HepG2 (cell line): ENCODE data around the gene NHERF2. TPM values are rescaled to one million over a fixed set of nuclear protein-coding genes. Genes with fewer than 3 reads are reported as not detected.

Experiments
- AHR ChIP-seq: IDR thresholded peaks from 2 replicates; pipeline ENCODE4 v1.6.1; 2018; ENCODE audit warnings: missing genetic modification reagents, missing compliant biosample characterization
- ARNTL ChIP-seq: sonication (generic); formaldehyde crosslinking; IDR thresholded peaks from 2 replicates; pipeline ENCODE4 v1.4.0; 2020; ENCODE audit warnings: mild to moderate bottlenecking, missing genetic modification reagents
- CAMTA2 ChIP-seq: sonication (generic); formaldehyde crosslinking; IDR thresholded peaks from 2 replicates; pipeline ENCODE4 v1.4.0; 2020; ENCODE audit warnings: mild to moderate bottlenecking, missing genetic modification reagents, borderline replicate concordance
- DMAP1 ChIP-seq: IDR thresholded peaks from 2 replicates; pipeline ENCODE4 v1.6.1; 2016
- FOXA3 ChIP-seq: IDR thresholded peaks from 2 replicates; pipeline ENCODE4 v1.6.1; 2016; ENCODE audit warnings: missing genetic modification reagents, missing compliant biosample characterization
- KDM3A ChIP-seq: IDR thresholded peaks from 2 replicates; pipeline ENCODE4 v1.6.1; 2018; ENCODE audit warnings: low read depth, missing compliant biosample characterization
- SMARCE1 ChIP-seq: fragments of 450-650 bp; IDR thresholded peaks from 2 replicates; pipeline ENCODE4 v1.6.1; 2017; ENCODE audit warnings: borderline replicate concordance
- SNAPC2 ChIP-seq: sonication (generic); formaldehyde crosslinking; IDR thresholded peaks from 2 replicates; pipeline ENCODE4 v1.8.1; 2022; ENCODE audit warnings: mild to moderate bottlenecking, missing genetic modification reagents
- SUZ12 ChIP-seq: fragments of 150-350 bp; IDR thresholded peaks from 2 replicates; pipeline ENCODE4 v1.6.1; 2014; ENCODE audit warnings: low read depth, low read length
- ZNF251 ChIP-seq: sonication (generic); formaldehyde crosslinking; IDR thresholded peaks from 2 replicates; pipeline ENCODE4 v1.9.0; 2021; ENCODE audit warnings: mild to moderate bottlenecking, missing genetic modification reagents
- polyA plus RNA-seq, 8 experiments: library from polyadenylated mRNA; depleted of rRNA in 3 of 8; stranded (reverse) in 7 of 8; unstranded in 1 of 8; fragments of >200 nt; fragmentation: Illumina TruSeq in 4 of 8; extraction: Trizol in 4 of 8; gene quantifications; 2 replicates each; pipeline versions ENCODE4 v1.2.1 to v1.2.3, GENCODE V29; 2011 to 2016; ENCODE audit warnings: low read depth in 4 of 8, missing spikeins in 1 of 8, mixed read lengths in 1 of 8; ENCODE audit not compliant: insufficient read depth in 1 of 8
- total RNA-seq, 5 experiments: library from RNA; depleted of rRNA; stranded (reverse); fragments of >200 nt; fragmentation: Illumina TruSeq; extraction: Trizol; gene quantifications; 2 replicates each; pipeline ENCODE4 v1.2.3, GENCODE V29; 2016; ENCODE audit warnings: low read depth in 1 of 5
- TF ChIP-seq, protein P1 (sequence below): sonication (generic); formaldehyde crosslinking; IDR thresholded peaks from 2 replicates; pipeline ENCODE4 v1.4.0; 2020; ENCODE audit warnings: mild to moderate bottlenecking, low read depth, missing genetic modification reagents
- TF ChIP-seq, protein P2 (sequence below), 2 experiments: IDR thresholded peaks; 2 replicates each; pipeline ENCODE4 v1.6.1; 2011 to 2012; ENCODE audit warnings: low read length in 2 of 2, borderline replicate concordance in 1 of 2, low read depth in 1 of 2, mild to moderate bottlenecking in 1 of 2, moderate library complexity in 1 of 2
- TF ChIP-seq, protein P3 (sequence below): sonication (generic); formaldehyde crosslinking; IDR thresholded peaks from 2 replicates; pipeline ENCODE4 v1.4.0; 2020; ENCODE audit warnings: missing genetic modification reagents
- TF ChIP-seq, protein P4 (sequence below): sonication (generic); formaldehyde crosslinking; IDR thresholded peaks from 2 replicates; pipeline ENCODE4 v1.5.0; 2020; ENCODE audit warnings: missing genetic modification reagents, mild to moderate bottlenecking, borderline replicate concordance
- TF ChIP-seq, protein P5 (sequence below): sonication (generic); formaldehyde crosslinking; IDR thresholded peaks from 2 replicates; pipeline ENCODE4 v1.8.1; 2023; ENCODE audit warnings: mild to moderate bottlenecking, missing genetic modification reagents, borderline replicate concordance
- TF ChIP-seq, protein P6 (sequence below): sonication (generic); formaldehyde crosslinking; IDR thresholded peaks from 2 replicates; pipeline ENCODE4 v1.4.0; 2020; ENCODE audit warnings: mild to moderate bottlenecking, missing genetic modification reagents

The NHERF2 gene
- total and polyA plus RNA-seq, 2 of the 13 experiments (the other 11 are each of a cell fraction or from before 2014, with no cell fraction given): 23.7 to 39.3 TPM

DNA sequence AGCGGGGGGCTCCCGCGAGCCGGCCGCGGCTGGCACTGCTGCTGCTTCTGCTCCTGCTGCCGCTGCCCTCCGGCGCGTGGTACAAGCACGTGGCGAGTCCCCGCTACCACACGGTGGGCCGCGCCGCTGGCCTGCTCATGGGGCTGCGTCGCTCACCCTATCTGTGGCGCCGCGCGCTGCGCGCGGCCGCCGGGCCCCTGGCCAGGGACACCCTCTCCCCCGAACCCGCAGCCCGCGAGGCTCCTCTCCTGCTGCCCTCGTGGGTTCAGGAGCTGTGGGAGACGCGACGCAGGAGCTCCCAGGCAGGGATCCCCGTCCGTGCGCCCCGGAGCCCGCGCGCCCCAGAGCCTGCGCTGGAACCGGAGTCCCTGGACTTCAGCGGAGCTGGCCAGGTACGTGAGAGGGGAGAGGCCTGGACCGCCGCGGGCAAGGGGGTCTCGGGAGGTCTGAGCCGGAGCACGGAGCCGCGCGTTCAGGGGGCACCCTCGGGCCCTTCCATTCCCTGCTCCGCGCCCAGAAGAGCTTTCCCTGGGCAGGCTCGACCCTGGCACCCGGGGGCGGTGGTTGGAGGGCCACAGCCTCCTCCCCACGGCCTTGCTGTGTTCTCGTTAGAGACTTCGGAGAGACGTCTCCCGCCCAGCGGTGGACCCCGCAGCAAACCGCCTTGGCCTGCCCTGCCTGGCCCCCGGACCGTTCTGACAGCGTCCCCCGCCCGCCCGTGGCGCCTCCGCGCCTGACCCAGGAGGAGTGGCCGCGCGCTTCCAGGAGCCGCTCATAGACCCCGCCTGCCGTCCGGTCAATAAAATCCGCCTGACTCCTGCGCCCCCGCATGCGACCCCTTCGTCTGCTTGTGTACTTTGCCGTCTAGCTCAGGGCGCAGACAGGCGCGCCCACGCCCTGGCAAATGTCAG lies 6.5 kb upstream of the NHERF2 start (continued):
- TF ChIP-seq KDM3A (CRISPR knock-in tag) (no peak), DMAP1 (CRISPR knock-in tag) (no peak), ZNF251 (CRISPR knock-in tag) (no peak), FOXA3 (CRISPR knock-in tag) (0 out of 2 replicates have a peak, but pooled peaks have one; percentile 24), SNAPC2 (no peak), AHR (no peak), SUZ12 (no peak), CAMTA2 (no peak), ARNTL (CRISPR knock-in tag) (0 out of 2 replicates have a peak, but pooled peaks have one; percentile 24), SMARCE1 (no peak)
- TF ChIP-seq, protein P1, sequence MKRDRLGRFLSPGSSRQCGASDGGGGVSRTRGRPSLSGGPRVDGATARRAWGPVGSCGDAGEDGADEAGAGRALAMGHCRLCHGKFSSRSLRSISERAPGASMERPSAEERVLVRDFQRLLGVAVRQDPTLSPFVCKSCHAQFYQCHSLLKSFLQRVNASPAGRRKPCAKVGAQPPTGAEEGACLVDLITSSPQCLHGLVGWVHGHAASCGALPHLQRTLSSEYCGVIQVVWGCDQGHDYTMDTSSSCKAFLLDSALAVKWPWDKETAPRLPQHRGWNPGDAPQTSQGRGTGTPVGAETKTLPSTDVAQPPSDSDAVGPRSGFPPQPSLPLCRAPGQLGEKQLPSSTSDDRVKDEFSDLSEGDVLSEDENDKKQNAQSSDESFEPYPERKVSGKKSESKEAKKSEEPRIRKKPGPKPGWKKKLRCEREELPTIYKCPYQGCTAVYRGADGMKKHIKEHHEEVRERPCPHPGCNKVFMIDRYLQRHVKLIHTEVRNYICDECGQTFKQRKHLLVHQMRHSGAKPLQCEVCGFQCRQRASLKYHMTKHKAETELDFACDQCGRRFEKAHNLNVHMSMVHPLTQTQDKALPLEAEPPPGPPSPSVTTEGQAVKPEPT (CRISPR knock-in tag): no peak
- TF ChIP-seq, protein P2, sequence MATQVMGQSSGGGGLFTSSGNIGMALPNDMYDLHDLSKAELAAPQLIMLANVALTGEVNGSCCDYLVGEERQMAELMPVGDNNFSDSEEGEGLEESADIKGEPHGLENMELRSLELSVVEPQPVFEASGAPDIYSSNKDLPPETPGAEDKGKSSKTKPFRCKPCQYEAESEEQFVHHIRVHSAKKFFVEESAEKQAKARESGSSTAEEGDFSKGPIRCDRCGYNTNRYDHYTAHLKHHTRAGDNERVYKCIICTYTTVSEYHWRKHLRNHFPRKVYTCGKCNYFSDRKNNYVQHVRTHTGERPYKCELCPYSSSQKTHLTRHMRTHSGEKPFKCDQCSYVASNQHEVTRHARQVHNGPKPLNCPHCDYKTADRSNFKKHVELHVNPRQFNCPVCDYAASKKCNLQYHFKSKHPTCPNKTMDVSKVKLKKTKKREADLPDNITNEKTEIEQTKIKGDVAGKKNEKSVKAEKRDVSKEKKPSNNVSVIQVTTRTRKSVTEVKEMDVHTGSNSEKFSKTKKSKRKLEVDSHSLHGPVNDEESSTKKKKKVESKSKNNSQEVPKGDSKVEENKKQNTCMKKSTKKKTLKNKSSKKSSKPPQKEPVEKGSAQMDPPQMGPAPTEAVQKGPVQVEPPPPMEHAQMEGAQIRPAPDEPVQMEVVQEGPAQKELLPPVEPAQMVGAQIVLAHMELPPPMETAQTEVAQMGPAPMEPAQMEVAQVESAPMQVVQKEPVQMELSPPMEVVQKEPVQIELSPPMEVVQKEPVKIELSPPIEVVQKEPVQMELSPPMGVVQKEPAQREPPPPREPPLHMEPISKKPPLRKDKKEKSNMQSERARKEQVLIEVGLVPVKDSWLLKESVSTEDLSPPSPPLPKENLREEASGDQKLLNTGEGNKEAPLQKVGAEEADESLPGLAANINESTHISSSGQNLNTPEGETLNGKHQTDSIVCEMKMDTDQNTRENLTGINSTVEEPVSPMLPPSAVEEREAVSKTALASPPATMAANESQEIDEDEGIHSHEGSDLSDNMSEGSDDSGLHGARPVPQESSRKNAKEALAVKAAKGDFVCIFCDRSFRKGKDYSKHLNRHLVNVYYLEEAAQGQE (IDR thresholded peaks at IDR 0.05; ENCODE audit: borderline replicate concordance in 1 of 2, low read depth in 1 of 2, low read length in 2 of 2): no peak
- TF ChIP-seq, protein P3, sequence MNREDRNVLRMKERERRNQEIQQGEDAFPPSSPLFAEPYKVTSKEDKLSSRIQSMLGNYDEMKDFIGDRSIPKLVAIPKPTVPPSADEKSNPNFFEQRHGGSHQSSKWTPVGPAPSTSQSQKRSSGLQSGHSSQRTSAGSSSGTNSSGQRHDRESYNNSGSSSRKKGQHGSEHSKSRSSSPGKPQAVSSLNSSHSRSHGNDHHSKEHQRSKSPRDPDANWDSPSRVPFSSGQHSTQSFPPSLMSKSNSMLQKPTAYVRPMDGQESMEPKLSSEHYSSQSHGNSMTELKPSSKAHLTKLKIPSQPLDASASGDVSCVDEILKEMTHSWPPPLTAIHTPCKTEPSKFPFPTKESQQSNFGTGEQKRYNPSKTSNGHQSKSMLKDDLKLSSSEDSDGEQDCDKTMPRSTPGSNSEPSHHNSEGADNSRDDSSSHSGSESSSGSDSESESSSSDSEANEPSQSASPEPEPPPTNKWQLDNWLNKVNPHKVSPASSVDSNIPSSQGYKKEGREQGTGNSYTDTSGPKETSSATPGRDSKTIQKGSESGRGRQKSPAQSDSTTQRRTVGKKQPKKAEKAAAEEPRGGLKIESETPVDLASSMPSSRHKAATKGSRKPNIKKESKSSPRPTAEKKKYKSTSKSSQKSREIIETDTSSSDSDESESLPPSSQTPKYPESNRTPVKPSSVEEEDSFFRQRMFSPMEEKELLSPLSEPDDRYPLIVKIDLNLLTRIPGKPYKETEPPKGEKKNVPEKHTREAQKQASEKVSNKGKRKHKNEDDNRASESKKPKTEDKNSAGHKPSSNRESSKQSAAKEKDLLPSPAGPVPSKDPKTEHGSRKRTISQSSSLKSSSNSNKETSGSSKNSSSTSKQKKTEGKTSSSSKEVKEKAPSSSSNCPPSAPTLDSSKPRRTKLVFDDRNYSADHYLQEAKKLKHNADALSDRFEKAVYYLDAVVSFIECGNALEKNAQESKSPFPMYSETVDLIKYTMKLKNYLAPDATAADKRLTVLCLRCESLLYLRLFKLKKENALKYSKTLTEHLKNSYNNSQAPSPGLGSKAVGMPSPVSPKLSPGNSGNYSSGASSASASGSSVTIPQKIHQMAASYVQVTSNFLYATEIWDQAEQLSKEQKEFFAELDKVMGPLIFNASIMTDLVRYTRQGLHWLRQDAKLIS (CRISPR knock-in tag): no peak
- TF ChIP-seq, protein P4, sequence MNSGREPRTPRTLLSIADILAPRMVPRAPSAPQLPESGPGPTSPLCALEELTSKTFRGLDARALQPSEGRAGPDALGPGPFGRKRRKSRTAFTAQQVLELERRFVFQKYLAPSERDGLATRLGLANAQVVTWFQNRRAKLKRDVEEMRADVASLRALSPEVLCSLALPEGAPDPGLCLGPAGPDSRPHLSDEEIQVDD (CRISPR knock-in tag): no peak
- TF ChIP-seq, protein P5, sequence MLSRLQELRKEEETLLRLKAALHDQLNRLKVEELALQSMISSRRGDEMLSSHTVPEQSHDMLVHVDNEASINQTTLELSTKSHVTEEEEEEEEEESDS (CRISPR knock-in tag): no peak
- TF ChIP-seq, protein P6, sequence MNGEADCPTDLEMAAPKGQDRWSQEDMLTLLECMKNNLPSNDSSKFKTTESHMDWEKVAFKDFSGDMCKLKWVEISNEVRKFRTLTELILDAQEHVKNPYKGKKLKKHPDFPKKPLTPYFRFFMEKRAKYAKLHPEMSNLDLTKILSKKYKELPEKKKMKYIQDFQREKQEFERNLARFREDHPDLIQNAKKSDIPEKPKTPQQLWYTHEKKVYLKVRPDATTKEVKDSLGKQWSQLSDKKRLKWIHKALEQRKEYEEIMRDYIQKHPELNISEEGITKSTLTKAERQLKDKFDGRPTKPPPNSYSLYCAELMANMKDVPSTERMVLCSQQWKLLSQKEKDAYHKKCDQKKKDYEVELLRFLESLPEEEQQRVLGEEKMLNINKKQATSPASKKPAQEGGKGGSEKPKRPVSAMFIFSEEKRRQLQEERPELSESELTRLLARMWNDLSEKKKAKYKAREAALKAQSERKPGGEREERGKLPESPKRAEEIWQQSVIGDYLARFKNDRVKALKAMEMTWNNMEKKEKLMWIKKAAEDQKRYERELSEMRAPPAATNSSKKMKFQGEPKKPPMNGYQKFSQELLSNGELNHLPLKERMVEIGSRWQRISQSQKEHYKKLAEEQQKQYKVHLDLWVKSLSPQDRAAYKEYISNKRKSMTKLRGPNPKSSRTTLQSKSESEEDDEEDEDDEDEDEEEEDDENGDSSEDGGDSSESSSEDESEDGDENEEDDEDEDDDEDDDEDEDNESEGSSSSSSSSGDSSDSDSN: peak; percentile 17; the same call in 1 of the 2 replicates
